Pons (tissue), 1 donor: ENCODE results near the gene TUBB1.

Source experiments
- DNase-seq: peaks from one replicate; pipeline ENCODE4 v3.0.0-alpha.2; 2016; ENCODE audit warnings: low spot score

Gene TUBB1

DNA sequence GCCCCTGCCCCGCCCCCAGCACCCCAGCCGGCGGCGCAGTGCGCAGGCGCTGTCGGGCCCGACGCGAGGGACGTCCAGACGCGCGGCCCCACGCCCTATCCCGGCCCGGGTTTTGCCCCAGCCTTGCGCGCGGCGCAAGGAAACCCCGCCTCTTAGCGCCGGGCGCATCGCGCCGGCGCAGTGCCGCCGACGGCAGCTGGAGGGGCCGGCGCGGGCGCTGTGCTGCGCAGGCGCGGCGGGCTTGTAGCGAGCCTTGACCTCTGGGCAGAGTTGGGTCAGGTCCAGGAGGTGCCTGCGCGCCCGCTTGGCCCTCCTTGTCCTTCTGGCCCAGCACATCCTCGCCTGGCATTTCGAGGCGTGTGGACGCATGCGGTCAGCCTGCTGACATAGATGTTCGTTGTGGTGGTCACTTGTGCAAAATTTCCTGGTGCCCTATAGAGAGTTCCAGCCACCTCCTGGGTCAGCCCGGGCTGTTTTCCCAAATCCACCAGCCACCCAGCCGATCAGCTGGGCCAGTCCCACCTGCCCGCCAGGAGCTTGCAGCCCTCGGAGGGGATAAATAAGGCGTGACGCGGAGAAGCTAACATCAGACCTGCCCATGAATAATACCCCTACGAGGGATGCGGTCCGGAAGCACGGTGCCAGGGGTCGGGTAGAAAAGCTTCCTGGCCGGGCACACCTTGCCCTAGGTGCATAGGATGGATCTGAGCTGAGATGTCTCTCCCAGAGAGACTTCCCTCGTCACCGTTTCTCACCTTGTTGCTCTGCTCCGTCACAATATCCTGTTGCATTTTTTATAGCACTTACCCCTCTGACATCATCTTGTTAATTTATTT lies 23.8 kb downstream of the TUBB1 start:
- DNase-seq, result peak; percentile 92

DNA sequence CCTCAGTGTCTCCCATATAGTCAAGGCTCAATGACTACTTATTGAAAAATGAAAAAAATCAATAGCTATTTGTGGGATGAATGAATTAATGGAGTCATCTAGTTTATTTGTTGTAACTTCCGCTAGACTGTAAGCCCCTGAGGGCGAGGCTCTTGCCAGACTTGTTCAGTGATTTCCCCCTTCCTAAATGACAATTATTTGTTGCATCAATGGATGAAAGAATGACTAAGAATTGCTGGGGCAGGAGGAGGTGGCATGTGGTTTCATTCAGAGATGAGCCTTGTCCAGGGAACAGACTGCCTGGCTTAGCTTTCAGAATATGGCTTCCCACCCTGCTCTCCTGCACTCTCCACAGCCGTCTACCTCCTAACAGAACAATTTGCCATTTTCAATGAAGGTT lies 24.5 kb downstream of the TUBB1 start:
- DNase-seq, result no peak

DNA sequence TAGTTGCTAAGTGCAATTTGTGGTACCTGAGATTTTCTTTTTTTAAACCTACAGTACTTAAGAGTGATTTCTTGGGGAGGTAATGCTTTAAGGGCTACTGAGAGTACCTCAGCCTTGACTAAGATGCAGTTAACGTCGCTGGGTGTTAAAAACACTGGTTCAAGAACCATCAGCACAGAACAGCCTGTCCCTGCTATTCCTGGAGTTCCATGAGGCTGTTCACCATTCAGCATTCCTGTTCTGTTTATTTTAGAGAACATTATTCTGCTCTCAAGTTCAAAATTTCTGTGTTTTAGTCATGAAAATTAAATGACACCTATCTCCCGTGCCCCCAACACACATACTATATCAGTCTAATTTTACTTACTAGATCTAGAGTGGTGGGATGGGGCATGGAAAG lies 25.1 kb downstream of the TUBB1 start:
- DNase-seq, result no peak

DNA sequence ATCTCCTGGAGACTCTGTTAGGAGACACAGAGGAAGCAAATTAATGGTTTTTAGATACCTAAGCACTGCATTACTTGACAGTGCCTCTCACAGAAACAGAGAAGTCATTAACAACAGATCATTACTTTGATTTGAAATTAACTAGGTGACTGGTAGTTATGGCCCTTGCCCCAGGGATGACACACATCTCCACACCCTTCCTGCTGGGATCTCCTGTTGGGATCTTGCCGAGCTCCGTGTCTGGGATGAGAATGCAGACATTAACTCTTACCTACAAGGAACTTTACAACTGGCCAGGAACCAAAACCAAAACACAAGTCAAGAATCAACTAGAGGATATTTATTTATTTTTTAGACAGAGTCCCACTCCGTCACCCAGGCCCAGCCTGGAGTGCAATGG lies 25.6 kb downstream of the TUBB1 start:
- DNase-seq, result no peak

DNA sequence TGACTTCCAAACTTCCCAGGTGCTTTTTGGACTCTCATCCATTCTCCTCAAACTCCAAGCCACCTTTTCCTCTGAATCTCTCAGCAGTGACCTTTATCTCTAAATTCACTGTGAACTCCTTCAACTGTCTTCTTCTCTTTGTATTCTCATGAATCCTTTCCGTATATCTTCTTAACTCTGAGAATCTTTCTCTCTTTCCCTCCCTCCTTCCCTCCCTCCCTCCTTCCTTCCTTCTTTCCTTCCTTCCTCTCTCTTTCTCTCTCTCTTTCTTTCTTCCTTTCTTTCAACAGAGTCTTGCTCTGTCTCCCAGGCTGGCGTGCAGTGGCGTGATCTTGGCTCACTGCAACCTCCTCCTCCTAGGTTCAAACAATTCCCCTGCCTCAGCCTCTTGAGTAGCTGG lies 27.6 kb downstream of the TUBB1 start:
- no peak for DNase-seq

DNA sequence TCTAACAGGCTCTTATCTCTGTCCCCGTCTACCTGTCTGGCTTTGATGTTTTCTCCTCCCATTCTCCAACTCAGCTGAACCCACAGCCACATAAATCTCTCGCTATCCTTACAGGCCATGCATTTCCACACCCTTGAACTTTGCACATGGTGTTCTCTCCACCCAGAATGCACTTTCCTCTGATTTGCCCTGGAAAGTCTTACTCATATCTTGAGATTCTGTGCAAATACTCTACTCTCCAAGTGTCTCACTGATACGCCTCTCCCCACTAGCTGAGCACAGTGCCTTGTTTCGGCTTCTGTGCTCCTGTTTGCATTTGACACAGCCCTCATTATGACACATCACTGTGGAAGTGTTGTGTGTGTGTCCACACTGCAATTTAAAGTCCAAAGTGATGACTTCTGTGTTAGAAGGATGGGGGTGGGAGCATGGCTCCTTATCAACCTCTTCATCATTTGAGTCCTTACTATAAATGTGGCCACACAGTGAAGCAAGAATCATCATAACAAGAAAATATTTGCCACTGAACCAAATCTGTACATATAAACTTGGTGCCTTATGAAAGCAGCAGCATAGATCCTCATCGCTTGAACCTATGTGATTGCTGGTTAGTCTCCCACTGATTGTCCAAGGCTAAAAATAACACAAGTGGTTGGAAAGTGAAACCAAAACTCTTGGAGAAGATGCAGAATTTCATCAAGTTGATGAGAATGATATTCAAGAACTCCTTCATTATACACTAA lies 28.9 kb downstream of the TUBB1 start:
- DNase-seq, result no peak

DNA sequence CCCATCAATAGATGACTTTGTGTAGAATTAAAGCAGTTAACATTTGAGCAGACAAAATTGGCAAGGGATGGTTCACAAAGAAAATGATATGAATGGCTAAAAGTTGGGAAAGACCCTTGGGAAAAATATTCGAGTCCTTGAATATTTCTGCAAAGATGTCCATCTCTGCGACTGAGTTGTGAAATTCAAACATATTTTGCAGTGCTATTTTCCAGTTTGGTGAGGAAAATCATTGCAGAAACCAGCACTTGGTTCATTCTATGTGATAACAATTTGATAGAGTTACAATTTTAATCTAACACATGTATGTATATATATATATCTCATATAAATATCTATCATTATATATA lies 29.4 kb downstream of the TUBB1 start:
- DNase-seq, result no peak

GRCh38 chr20:59050437-59050836 lies 31.2 kb downstream of the TUBB1 start:
- no peak for DNase-seq

DNA sequence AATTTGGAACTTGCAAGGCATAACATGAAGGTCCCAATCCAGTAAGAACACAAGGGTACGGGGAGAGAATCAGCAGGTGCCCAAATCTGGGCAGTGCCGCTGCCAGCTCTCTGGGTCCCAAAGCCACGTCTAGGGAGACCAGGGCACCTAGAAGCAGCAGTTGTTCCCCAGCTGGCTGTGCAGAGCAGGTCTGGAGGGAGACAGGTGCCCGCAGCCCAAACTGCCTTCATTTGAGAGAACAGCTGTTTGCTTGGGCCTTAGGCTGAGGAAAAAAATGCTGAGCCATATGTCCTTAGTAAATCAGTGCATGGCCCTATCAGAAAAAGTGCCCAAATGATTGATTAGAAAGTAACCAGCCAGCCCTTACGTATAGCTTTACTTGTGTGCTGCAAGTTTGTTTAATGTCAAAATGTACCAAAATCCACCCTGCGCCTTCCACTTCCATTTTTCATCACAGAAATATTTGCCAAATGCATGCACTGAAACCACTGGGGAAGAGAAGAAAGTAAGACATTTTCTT lies 32.5 kb downstream of the TUBB1 start:
- no peak for DNase-seq

- DNase-seq, result no peak
Observed at GRCh38 chr20:59055302-59055701, 36.1 kb downstream of the TUBB1 start.

GRCh38 chr20:59062081-59062480 lies 42.9 kb downstream of the TUBB1 start:
- no peak for DNase-seq

DNA sequence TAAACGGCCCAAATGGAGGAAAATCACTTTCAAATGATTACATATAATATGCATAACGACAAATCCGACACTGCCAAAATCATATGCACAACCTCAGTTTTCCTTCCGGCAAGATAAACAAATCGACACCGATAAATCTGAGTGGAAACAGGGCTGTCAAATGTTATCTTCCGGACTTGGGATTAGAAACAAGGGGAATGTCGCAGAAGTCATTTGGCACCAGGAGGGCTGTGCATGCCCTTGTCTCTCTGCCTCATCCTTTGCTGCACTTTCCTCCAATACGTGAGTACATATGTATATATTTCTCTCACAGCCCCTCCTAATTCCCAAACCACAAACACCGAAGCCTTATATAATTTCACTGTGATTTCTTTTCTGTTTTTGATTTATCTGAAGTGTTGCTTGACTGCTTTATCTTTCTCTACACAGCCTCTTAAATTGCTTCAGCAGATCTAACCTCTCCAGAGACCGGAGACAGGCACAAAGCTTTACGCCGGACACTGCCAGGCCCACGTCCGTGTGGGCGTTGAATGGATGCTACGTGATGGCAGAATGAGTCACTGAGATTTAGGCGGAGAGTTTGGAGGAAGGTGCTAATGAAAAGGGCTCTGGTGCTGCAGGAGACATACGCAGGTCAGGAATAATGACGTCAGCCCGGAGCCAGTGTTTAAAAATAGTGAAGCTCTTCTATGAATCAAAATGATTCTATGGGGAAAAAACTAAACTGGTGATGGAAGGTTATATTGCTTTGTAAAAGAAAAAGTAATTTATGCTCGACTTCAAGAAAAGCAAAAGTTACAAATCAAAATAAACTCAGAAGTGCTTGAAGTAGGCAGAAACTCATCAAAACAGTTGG lies 44.4 kb downstream of the TUBB1 start:
- DNase-seq, result no peak

DNA sequence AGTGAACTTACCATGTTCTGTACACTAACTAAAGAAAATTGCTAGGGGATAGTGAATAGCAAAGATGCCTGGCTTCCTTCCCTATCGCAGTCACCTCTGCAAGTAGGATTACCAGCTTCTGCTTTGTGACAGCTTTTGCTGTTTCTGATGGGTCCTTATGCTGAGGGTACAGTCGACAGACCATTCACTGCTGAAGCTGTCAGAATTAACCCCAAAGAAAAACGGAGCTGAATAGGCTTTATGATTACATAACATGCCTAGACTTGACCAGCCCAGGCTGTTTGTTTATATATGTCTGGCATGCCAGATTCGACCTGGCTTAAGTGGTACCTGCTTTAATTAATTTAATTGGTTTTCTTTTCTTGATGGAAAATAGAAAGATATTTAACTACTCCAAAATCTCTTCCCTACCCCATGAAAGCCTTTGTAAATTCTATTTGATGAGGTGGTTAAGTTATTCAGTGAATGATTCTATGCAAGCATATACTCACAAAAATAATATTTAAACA lies 45.0 kb downstream of the TUBB1 start:
- no peak for DNase-seq

- DNase-seq, result no peak
Observed at GRCh38 chr20:59068534-59068933, 49.3 kb downstream of the TUBB1 start.

DNA sequence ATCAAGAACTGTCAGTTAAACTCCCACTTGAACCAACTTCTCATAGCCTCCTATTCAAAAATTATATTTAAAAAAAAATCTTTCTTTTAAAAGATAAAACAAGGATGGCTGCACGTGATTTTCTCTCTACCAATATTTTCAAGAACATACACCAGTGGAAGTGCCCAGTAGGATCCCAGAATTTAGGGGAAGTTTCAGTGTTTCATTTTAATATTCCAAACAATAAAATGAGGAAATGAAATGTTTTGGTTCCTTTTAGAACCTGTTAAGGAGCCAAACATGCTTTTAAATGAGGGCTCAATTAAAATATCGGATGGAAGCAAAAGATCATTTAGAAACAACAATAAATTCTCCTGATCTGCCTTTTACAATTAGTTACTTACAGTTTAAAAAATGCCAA lies 49.8 kb downstream of the TUBB1 start:
- no peak for DNase-seq

DNA sequence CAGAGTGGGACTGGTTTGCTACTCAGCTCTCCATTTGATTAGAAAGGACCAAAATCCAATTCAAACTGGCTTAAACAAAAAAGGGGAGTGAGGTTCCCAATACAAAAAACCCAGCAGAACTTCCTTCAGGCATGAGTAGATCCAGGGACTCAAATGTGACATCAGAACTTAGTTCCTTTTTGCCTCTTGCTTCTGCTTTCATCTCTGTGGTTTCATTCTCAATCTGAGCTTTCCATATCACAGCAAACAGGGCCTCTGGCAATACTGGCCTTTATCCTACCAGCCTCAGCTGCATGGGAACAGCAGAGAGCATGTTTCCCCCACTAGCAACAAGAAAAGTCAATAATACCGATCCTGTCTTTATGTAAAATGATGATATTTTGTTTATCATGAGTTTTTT lies 52.0 kb downstream of the TUBB1 start:
- DNase-seq, result peak; percentile 28

DNA sequence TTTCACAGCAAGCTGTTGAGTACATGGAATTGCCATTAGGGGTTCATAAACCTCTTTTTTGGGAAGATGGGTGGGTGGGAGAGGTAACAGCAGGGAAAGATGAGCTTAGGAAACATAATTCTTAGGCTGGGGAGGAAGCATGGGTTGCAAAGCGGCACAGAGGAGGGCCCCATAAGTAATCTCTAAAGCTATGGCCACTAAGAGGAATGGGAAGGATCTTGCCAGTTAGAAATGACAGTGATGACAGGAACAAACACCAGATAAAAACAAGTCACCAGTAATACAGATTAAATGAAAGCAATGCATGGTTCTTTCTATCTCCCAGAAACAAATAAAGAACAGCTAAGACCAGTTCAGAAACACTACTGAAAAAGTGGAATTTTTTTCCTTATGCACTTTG lies 54.4 kb downstream of the TUBB1 start:
- DNase-seq, result no peak

DNA sequence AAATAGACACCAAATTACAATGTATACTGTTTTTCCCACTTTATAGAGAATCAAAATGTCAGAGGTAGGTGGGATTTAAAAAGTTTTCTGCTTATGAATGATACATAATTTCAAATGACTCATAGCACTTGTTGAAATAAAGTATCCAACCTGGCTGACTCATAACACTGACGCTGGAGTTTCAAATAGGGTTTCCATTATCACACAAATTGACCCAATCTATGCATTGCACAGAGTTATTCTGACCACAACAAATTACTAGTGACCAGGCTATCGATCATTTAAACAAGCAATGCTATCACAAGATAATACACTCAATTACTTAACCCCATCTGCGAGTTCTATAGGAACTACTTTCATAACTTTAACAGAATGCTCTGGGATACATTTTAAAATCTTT lies 55.2 kb downstream of the TUBB1 start:
- DNase-seq, result no peak

- no peak for DNase-seq
Observed at GRCh38 chr20:59075934-59076508, 56.8 kb downstream of the TUBB1 start.
